HG03025 (cell line): ENCODE measurements around the gene HPCA.
"Not testable (repeated sequence)": the region's sequence is repeated elsewhere in the genome, so short reads cannot be mapped to it uniquely, and the experiment has no call there.

Experiments used
- ATAC-seq: cut with Tn5 transposase; IDR thresholded peaks from one replicate; pipeline ENCODE4 v1.9.1; 2021; ENCODE audit warnings: mild to moderate bottlenecking, moderate library complexity; ENCODE audit not compliant: unreplicated experiment, low FRiP score

The HPCA gene

DNA sequence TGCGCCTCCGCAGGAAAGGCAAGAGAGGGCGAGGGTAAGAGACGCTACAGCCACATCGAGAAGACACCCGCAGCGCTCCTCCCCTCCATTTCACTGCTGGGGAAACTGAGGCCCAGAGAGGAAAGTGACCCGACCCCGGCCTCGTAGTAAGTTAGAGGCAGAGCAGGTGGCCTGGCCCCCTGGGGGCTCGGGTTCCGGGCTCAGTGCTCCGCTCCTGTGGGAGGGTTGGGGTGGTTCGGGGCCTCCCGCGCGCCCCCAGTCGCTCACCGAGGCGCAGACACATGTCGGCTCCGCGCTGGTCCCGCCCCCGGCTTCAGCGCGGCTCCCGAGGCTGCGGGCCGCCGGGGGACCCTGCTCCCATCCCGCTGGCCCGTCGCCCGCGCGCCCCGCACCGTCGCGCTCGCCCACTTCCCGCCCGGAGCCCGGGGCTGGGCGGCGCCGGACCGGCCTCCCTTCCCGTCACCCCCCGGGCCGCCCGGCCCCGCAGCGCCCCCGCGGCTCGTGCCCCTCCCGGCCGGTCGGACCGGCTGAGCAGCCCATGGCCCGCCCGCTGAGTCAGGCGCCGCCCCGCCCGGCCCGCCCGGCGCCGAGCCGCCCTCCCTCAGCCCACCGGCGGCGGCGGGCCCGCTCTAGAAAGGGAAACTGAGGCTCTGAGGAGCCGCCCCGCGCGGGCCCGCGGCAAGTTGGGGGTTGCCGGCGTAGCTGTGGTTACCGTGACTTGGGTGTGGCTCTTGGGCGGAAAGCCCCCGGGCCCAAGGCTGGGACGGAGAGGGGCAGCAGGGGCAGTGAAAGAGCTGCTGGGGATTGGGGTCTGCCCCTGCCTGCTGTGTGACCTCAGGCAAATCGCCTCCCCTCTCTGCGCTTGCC, 14.9 kb downstream of the HPCA start, which contains the start of gene TMEM54:
TSS of gene TMEM54 (minus strand) at position 434 of the 867 bp plus-strand sequence. CDS start at position 283, 151 bp downstream.
- ATAC-seq = no peak

DNA sequence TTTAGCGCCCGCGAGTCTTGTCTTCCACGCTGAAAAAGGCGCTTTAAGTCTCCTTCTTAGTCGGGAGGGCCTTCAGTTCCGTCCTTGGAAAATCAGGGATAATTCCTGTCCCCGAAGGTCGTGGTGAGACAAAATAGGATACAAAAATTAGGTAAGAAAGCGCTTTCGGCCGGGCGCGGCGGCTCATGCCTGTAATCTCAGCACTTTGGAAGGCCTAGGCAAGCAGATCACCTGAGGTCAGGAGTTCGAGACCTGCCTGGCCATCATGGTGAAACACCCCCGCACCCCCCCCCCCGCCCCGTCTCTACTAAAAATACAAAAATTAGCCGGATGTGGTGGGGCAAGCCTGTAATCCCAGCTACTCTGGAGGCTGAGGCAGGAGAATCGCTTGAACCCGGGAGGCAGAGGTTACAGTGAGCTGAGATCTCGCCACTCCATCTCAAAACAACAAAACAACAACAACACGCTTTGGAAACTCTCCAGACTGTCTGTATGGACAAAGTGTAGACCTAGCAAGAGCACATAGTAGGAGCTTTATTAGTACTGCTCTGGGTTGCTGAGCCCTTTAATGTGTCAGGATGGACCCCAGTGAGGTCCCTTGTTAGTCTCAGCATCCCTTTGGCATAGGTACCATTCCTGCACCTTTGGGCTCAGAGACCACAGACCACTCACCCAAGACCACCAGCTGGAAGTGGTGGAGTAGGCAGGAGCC, 15.7 kb downstream of the HPCA start:
- no peak for ATAC-seq

- ATAC-seq = no peak
Measured at GRCh38 chr1:32902535-32902920, 16.2 kb downstream of the HPCA start.

GRCh38 chr1:32903991-32904785, 17.9 kb downstream of the HPCA start:
- no peak for ATAC-seq

GRCh38 chr1:32904797-32905196, 18.5 kb downstream of the HPCA start:
- no peak for ATAC-seq

GRCh38 chr1:32905588-32905987, 19.3 kb downstream of the HPCA start:
- not testable (repeated sequence) for ATAC-seq

- no peak for ATAC-seq
Measured at GRCh38 chr1:32906654-32907053, 20.4 kb downstream of the HPCA start.

- no peak for ATAC-seq
Measured at GRCh38 chr1:32907435-32907834, 21.1 kb downstream of the HPCA start.

DNA sequence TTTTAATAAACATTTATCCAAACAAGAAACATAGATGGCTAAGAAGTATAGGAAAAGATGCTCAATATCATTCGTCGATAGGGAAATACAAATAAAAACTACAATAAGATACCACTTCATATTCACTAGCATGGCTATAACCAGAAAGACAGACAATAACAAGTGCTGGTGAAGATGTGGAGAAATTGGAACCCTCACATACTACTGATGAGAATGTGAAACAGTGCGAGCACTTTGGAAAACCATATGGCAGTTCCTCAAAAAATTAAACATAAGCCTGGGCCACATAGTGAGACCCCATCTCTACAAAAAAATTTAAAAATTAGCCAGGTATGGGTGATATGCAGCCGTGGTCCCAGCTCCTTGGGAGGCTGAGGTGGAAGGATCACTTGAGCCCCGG, 24.0 kb downstream of the HPCA start:
- ATAC-seq = no peak

DNA sequence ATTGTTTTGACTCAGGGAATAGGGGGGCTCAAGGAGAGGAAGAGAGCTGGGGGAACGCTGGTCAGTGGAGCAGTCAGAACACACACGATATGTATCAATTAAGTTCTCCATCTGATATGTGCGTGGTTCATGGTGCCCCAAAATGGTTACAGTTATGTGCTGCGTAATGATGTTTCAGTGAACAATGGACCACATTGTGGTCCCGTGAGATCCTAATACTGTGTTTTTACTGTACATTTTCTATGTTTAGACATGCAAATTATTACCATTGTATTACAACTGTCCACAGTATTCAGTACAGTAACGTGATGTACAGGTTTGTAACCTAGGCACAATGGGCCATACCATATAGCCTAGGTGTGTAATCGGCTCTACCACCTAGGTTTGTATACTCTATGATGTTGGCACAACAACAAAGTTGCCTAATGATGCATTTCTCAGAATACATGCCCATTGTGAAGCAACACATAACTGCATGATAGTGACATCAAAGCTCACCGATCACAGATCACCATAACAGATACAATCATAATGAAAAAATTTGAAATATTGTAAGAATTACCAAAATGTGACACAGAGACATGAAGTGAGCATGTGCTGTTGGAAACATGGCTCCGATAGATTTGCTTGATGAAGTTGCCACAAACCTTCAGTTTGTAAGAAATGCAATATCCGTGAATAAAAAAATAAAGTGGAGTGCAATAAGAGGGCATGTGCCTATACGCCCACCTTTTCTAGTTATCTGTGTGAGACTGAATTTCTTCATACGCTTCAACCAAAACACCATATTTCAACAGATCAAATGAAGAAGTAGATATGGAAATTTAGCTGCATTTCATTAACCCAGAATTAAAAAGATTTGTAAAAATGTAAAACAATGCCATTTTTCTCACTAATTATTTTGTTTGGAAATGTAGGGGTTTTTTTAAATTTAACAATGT, 29.7 kb downstream of the HPCA start:
- no peak for ATAC-seq

GRCh38 chr1:32917521-32917920, 31.2 kb downstream of the HPCA start:
- ATAC-seq = no peak

DNA sequence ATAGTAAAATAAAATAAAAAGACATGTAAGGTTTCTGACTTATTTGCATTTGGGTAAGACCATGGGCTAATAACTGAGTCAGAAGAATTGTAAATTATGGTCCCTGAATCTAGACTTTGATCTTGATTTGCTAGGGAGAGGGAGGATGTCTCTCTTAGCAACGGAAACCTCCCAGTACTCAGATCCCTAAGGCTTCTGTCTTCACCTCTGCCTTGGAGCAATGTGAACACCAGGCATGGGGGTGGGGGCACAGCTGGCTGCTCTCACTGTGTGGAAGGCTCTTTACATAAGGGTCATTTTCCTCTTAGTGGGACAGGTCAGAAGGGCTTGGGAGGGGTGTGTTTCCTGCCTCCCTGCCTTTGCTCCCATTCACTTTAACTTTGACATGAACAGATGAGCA, 31.9 kb downstream of the HPCA start:
- ATAC-seq = no peak

- ATAC-seq = no peak
Measured at GRCh38 chr1:32919811-32920733, 33.8 kb downstream of the HPCA start.

GRCh38 chr1:32920833-32921232, 34.5 kb downstream of the HPCA start:
- ATAC-seq = no peak

DNA sequence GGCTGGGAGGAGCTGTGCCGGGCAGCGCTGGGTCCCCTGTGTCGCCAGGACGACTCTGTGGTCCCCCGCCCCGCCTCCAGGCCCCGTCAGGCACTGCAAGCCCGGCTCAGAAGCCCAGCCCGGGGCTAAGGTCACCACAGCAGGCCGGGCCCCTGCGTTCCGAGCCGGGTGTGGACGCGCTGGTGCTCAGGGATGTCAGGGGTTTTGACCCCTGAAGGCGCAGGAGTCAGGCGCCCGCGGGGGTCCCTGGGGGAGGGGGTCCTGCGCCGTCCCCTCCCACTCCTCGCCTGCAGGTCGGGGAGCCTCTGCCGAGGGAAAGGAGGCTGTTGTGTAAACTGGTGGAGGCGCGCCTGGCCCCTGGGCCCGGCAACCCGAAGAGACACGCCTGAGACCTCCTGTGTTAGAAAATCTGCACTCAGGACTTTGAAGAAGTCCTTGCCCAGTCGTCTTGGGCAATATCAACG, 38.6 kb downstream of the HPCA start:
- ATAC-seq = no peak

DNA sequence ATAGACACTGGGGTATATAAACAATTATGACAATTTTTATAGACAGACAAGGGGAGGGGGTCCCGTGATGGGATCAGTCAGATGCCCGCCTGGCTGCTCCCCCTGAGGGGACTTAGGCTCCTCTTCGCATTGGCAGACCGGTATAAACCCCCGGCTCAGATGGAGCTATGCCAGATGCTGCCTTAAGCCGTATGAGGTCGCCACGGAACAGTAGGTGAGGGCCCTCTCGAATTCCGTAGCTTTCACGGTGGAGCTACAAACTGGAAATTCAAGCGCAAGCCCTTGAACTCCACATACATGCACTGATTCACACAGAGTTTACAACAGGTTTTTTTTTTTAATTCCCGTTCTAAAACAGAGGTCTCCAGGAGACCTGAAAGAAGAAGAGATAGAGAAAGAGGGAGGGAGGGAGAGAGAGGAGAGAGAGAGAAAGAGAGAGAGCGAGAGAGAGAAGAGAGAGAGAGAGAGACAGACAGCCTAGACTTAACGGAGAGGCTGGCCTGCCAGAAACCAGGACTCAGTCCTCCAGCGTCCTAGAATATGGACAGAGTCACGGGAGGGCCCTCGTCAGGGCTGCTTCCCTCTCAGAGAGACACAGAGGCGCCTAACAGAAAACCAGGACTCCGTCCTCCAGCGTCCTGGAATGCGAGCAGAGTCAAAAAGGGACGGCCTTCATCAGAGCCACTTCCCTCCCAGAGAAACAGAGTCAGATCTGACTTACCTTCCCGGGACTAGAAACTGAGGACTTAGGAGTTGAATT, 39.3 kb downstream of the HPCA start:
- no peak for ATAC-seq

- ATAC-seq = no peak
Measured at GRCh38 chr1:32926562-32926961, 40.3 kb downstream of the HPCA start.

DNA sequence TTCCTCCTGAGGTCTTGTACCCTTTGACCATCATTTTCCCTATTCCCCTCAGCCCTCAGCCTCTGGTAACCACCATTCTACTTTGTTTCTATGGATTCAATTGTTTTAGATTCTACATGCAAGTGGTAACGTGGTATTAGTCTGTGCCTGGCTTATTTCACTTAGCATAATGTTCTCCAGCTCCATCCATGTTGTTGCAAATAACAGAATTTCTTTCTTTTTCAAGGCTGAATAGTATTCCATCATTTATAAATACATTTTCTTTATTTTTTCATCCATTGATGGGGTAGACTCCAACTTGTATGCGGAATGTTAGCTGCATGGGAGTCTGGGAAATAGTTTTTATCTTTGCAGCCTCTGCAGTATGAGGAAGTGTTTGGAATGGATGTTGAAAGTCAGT, 41.1 kb downstream of the HPCA start:
- ATAC-seq = no peak
